MCF 10A (cell line): ENCODE results near the gene VRK1. TPM values are rescaled to one million over a fixed set of nuclear protein-coding genes. Genes with fewer than 3 reads are reported as not detected.

ENCODE experiments used
- BruUV-seq: library from RNA; stranded (reverse); fragments of 400-500 nt; replicated peaks from 2 replicates; lab custom pipeline; 2021; lab: Mats Ljungman, UMichigan
- CTCF ChIA-PET: fragments of 300-600 bp; sonication (Branson Sonifier 250); formaldehyde crosslinking; extraction: SDS; loops from one replicate; lab custom pipeline; 2021; ENCODE audit warnings: antibody characterized with exemption, inconsistent platforms; lab: Yijun Ruan, JAX
- POLR2A ChIA-PET: fragments of 300-600, 350-650 bp; sonication (Branson Sonifier 250); formaldehyde crosslinking; extraction: SDS; loops from one replicate; lab custom pipeline; 2020; ENCODE audit warnings: antibody characterized with exemption, inconsistent platforms; lab: Yijun Ruan, JAX
- DNase-seq: peaks from one replicate; pipeline ENCODE4 v3.0.0-alpha.2; 2018; ENCODE audit not compliant: unreplicated experiment
- H3K27ac Mint-ChIP-seq: one replicate; pipeline ENCODE4 v1.8.0; 2022; ENCODE audit warnings: mild to moderate bottlenecking, low read depth, mixed read lengths; ENCODE audit not compliant: unreplicated experiment
- H3K27me3 Mint-ChIP-seq: one replicate; pipeline ENCODE4 v1.8.0; 2022; ENCODE audit warnings: mixed read lengths; ENCODE audit not compliant: insufficient read depth, unreplicated experiment
- H3K36me3 Mint-ChIP-seq: one replicate; pipeline ENCODE4 v1.8.0; 2022; ENCODE audit warnings: mild to moderate bottlenecking, moderate library complexity, mixed read lengths; ENCODE audit not compliant: insufficient read depth, unreplicated experiment
- H3K4me1 Mint-ChIP-seq: one replicate; pipeline ENCODE4 v1.8.0; 2022; ENCODE audit warnings: mixed read lengths; ENCODE audit not compliant: insufficient read depth, unreplicated experiment
- H3K4me3 Mint-ChIP-seq: one replicate; pipeline ENCODE4 v1.8.0; 2022; ENCODE audit warnings: mild to moderate bottlenecking, moderate library complexity, mixed read lengths; ENCODE audit not compliant: unreplicated experiment
- H3K9me3 Mint-ChIP-seq: one replicate; pipeline ENCODE4 v1.8.0; 2022; ENCODE audit warnings: mixed read lengths; ENCODE audit not compliant: unreplicated experiment
- CTCF ChIP-seq: fragments of 200-600 bp; IDR thresholded peaks from one replicate; pipeline ENCODE4 v1.8.0; 2022; ENCODE audit warnings: antibody characterized with exemption, mild to moderate bottlenecking; ENCODE audit not compliant: unreplicated experiment
- intact Hi-C: fragments of 100-400 bp; cut with micrococcal nuclease; formaldehyde crosslinking; loops from 2 replicates; pipeline ENCODE4 v1.14.1; 2022
- total RNA-seq: library from RNA; stranded (reverse); gene quantifications from 2 replicates; pipeline ENCODE4 v1.2.3, GENCODE V29; 2022

VRK1 gene
- total RNA-seq, 1 experiment from 2014 or later: 17.7 TPM

GRCh38 chr14:96797582-96798349 lies 584 bp downstream of the VRK1 start:
- peak; percentile 30 for DNase-seq
- Mint-ChIP-seq H3K27me3 (no peaks in the 10 kb centered on the region), H3K36me3 (no peaks in the 10 kb centered on the region), H3K4me3 (peak overlapping the region; percentile 85), H3K4me1 (peaks cover 23% of the 10 kb centered on the region), H3K27ac (peak overlapping the region; percentile 85), H3K9me3 (no peaks in the 10 kb centered on the region)
- TF ChIP-seq CTCF: no peak
- POLR2A ChIA-PET: interaction anchor here (0.8 to 4.1 kb wide), 12 partner anchors 10 to 55 kb away, joined by 3 to 35 read pairs (median 8); no protein-coding TSS in a partner anchor
- CTCF ChIA-PET: interaction anchor here (1.0 to 3.2 kb wide), 3 partner anchors 15 to 57 kb away, joined by 3 to 15 read pairs (median 3); no protein-coding TSS in a partner anchor
- BruUV-seq: TSS peak; percentile 37
- intact Hi-C loops: loop anchor here (1.0 to 2.0 kb wide), 3 partner anchors 14 to 55 kb away; no protein-coding TSS in a partner anchor

- Mint-ChIP-seq H3K27ac (peak overlapping the region; percentile 85), H3K4me3 (peak overlapping the region; percentile 85), H3K27me3 (no peaks in the 10 kb centered on the region), H3K4me1 (peaks cover 28% of the 10 kb centered on the region), H3K9me3 (no peaks in the 10 kb centered on the region), H3K36me3 (no peaks in the 10 kb centered on the region)
- ChIA-PET POLR2A (interaction anchor here (0.6 to 4.1 kb wide), 10 partner anchors 8 to 54 kb away, joined by 3 to 35 read pairs (median 5); no protein-coding TSS in a partner anchor), CTCF (no interaction called here)
- no TSS peak for BruUV-seq
- TF ChIP-seq CTCF: no peak
- intact Hi-C loops: loop anchor here (2.0 kb wide), 1 partner anchor 54 kb away; no protein-coding TSS in a partner anchor
- no peak for DNase-seq
Observed at GRCh38 chr14:96798956-96799355, 1.8 kb downstream of the VRK1 start.

- no peak for TF ChIP-seq CTCF
- POLR2A ChIA-PET: interaction anchor here (0.7 to 4.1 kb wide), 11 partner anchors 8 to 53 kb away, joined by 3 to 35 read pairs (median 5); no protein-coding TSS in a partner anchor
- no peaks in the 10 kb centered on the region for H3K36me3 Mint-ChIP-seq
- no peaks in the 10 kb centered on the region for H3K9me3 Mint-ChIP-seq
- peaks cover 35% of the 10 kb centered on the region for H3K4me1 Mint-ChIP-seq
- CTCF ChIA-PET: no interaction called here
- no peak for DNase-seq
- H3K4me3 Mint-ChIP-seq: no peak overlapping the region
- no TSS peak for BruUV-seq
- no peaks in the 10 kb centered on the region for H3K27me3 Mint-ChIP-seq
- intact Hi-C loops: loop anchor here (2.0 kb wide), 1 partner anchor 53 kb away; no protein-coding TSS in a partner anchor
- no peak overlapping the region for H3K27ac Mint-ChIP-seq
Observed at GRCh38 chr14:96799489-96800054, 2.4 kb downstream of the VRK1 start.

GRCh38 chr14:96801931-96802330 lies 4.7 kb downstream of the VRK1 start:
- peaks cover 53% of the 10 kb centered on the region for H3K4me1 Mint-ChIP-seq
- H3K27me3 Mint-ChIP-seq: no peaks in the 10 kb centered on the region
- no peaks in the 10 kb centered on the region for H3K36me3 Mint-ChIP-seq
- H3K27ac Mint-ChIP-seq: no peak overlapping the region
- CTCF ChIA-PET: interaction anchor here (0.5 to 0.7 kb wide), 2 partner anchors 9 to 44 kb away, joined by 3 read pairs; no protein-coding TSS in a partner anchor
- intact Hi-C loops: no loop called here
- no peaks in the 10 kb centered on the region for H3K9me3 Mint-ChIP-seq
- POLR2A ChIA-PET: interaction anchor here (1.5 to 2.5 kb wide), 3 partner anchors 8 to 61 kb away, joined by 6 to 9 read pairs (median 7); no protein-coding TSS in a partner anchor
- H3K4me3 Mint-ChIP-seq: no peak overlapping the region
- no TSS peak for BruUV-seq
- TF ChIP-seq CTCF: no peak
- DNase-seq: no peak
